ENCODE measurements around the gene FBXO28. TPM values are rescaled to one million over a fixed set of nuclear protein-coding genes. Genes with fewer than 3 reads are reported as not detected.

The FBXO28 gene
- total RNA-seq, 1 experiment from 2014 or later = 37.0 TPM

- TF ChIP-seq ZBTB33 (IDR thresholded peaks at IDR 0.05; ENCODE audit: extremely low read depth, insufficient replicate concordance, low read length) = no peak
Observed at GRCh38 chr1:224175617-224176016, 61.7 kb downstream of the FBXO28 start (continued).

GRCh38 chr1:224177356-224177999 is 63.6 kb downstream of the FBXO28 start:
- ATAC-seq = no peak

More at GRCh38 chr1:224177356-224177999, 63.6 kb downstream of the FBXO28 start:
- intact Hi-C loops (cut with micrococcal nuclease) = no loop called here
- ChIA-PET POLR2A (no interaction called here), RAD21 (ENCODE audit: low non-redundant PET in 1 of 2, low total read pairs in 2 of 2, uncharacterized antibody in 2 of 2, unreplicated experiment in 2 of 2) (no interaction called here), CTCF (no interaction called here)
- Histone ChIP-seq H3K9ac (ENCODE audit: low read length) (no peak overlapping the region), H3K4me2 (ENCODE audit: low read length) (no peak overlapping the region), H3K4me3 (replicated peaks in 1 of 2; ENCODE audit: low read depth in 1 of 2, low read length in 2 of 2) (no peak overlapping the region), H3K36me3 (ENCODE audit: control insufficient read depth in 1 of 2, insufficient read depth in 2 of 2, low read length in 2 of 2) (no peaks in the 10 kb centered on the region), H2AFZ (ENCODE audit: low read depth, low read length, poor library complexity, severe bottlenecking) (no peak overlapping the region), H3K27me3 (ENCODE audit: insufficient read depth, low read length) (no peaks in the 10 kb centered on the region), H3K79me2 (ENCODE audit: insufficient read depth, low read length) (no peaks in the 10 kb centered on the region), H4K20me1 (ENCODE audit: insufficient read depth) (no peaks in the 10 kb centered on the region), H3K4me1 (ENCODE audit: control insufficient read depth in 1 of 2, insufficient read depth in 2 of 2, low read length in 2 of 2) (peaks cover 2 to 4% of the 10 kb centered on the region in 2 experiments; a peak in 2 of 4 replicates), H3K9me3 (ENCODE audit: control insufficient read depth in 1 of 2, insufficient read depth in 1 of 2, low read depth in 1 of 2, low read length in 2 of 2) (no peaks in the 10 kb centered on the region), H3K9me2 (ENCODE audit: insufficient read depth) (no peaks in the 10 kb centered on the region), H3K27ac (ENCODE audit: low read depth, low read length) (no peak overlapping the region)
- BruUV-seq (replicated peaks) = no TSS peak
- no peak for DNase-seq (ENCODE audit: low read depth, low spot score)
- TF ChIP-seq ZBTB33 (IDR thresholded peaks at IDR 0.05; ENCODE audit: extremely low read depth, insufficient replicate concordance, low read length) (no peak), YY1 (IDR thresholded peaks at IDR 0.05; ENCODE audit: extremely low read depth, insufficient replicate concordance, low read depth, low read length) (no peak), SP1 (IDR thresholded peaks at IDR 0.05; ENCODE audit: low read depth) (no peak), CTCF (IDR thresholded peaks at IDR 0.05 in 2 of 3, conservative IDR thresholded peaks at IDR 0.05 in 1 of 3; ENCODE audit: borderline replicate concordance in 1 of 3, insufficient read depth in 1 of 3, low read depth in 2 of 3, low read length in 2 of 3) (no peak), CEBPB (IDR thresholded peaks at IDR 0.05; ENCODE audit: low read depth) (no peak), REST (IDR thresholded peaks at IDR 0.05; ENCODE audit: low read depth) (no peak), SRF (IDR thresholded peaks at IDR 0.05; ENCODE audit: low read depth) (no peak), ZNF274 (IDR thresholded peaks at IDR 0.05; ENCODE audit: low read depth, low read length) (no peak), SIN3A (IDR thresholded peaks at IDR 0.05; ENCODE audit: low read depth) (no peak)

All from HCT116 (cell line).